ENCODE results near the gene PCDH9. TPM values are rescaled to one million over a fixed set of nuclear protein-coding genes. Genes with fewer than 3 reads are reported as not detected.

PCDH9 gene
- polyA plus RNA-seq, 1 experiment, result 3.3 TPM

GRCh38 chr13:66974889-66975288 is 255.2 kb downstream of the PCDH9 start:
- POLR2A ChIA-PET, result no interaction called here
- TF ChIP-seq CTCF (IDR thresholded peaks at IDR 0.05; ENCODE audit: low read depth, low read length), result no peak
- H3K4me3 ChIP-seq (ENCODE audit: low read depth, low read length), result no peak overlapping the region
- H3K27me3 ChIP-seq (ENCODE audit: control insufficient read depth, insufficient read depth, low read length), result no peaks in the 10 kb centered on the region
- CTCF ChIA-PET, result interaction anchor here (0.9 to 1.5 kb wide), 2 partner anchors 19 to 20 kb away, joined by 3 to 9 read pairs; no protein-coding TSS in a partner anchor
- no peak overlapping the region for H3K27ac ChIP-seq (ENCODE audit: low read depth, low read length)
- H3K9me3 ChIP-seq (ENCODE audit: control insufficient read depth, insufficient read depth, low read length), result no peaks in the 10 kb centered on the region
- no peak for DNase-seq (ENCODE audit: low read depth, low spot score)

- no peaks in the 10 kb centered on the region for H3K27me3 ChIP-seq (ENCODE audit: control insufficient read depth, insufficient read depth, low read length)
- CTCF ChIA-PET, result interaction anchor here (1.5 kb wide), 1 partner anchor 20 kb away, joined by 9 read pairs; no protein-coding TSS in a partner anchor
- no peak overlapping the region for H3K4me3 ChIP-seq (ENCODE audit: low read depth, low read length)
- no peaks in the 10 kb centered on the region for H3K9me3 ChIP-seq (ENCODE audit: control insufficient read depth, insufficient read depth, low read length)
- POLR2A ChIA-PET, result no interaction called here
- no peak overlapping the region for H3K27ac ChIP-seq (ENCODE audit: low read depth, low read length)
- DNase-seq (ENCODE audit: low read depth, low spot score), result no peak
- TF ChIP-seq CTCF (IDR thresholded peaks at IDR 0.05; ENCODE audit: low read depth, low read length), result no peak
Measured at GRCh38 chr13:66974174-66974573, 256.0 kb downstream of the PCDH9 start.

GRCh38 chr13:66972659-66973058 is 257.5 kb downstream of the PCDH9 start:
- ChIA-PET POLR2A (no interaction called here), CTCF (interaction anchor here (0.9 kb wide), 1 partner anchor 21 kb away, joined by 4 read pairs; no protein-coding TSS in a partner anchor)
- Histone ChIP-seq H3K27me3 (ENCODE audit: control insufficient read depth, insufficient read depth, low read length) (no peaks in the 10 kb centered on the region), H3K27ac (ENCODE audit: low read depth, low read length) (no peak overlapping the region), H3K4me3 (ENCODE audit: low read depth, low read length) (no peak overlapping the region), H3K9me3 (ENCODE audit: control insufficient read depth, insufficient read depth, low read length) (no peaks in the 10 kb centered on the region)
- no peak for TF ChIP-seq CTCF (IDR thresholded peaks at IDR 0.05; ENCODE audit: low read depth, low read length)
- no peak for DNase-seq (ENCODE audit: low read depth, low spot score)

GRCh38 chr13:66971004-66971403 is 259.1 kb downstream of the PCDH9 start:
- POLR2A ChIA-PET, result no interaction called here
- H3K9me3 ChIP-seq (ENCODE audit: control insufficient read depth, insufficient read depth, low read length), result no peaks in the 10 kb centered on the region
- CTCF ChIA-PET, result interaction anchor here (0.5 kb wide), 1 partner anchor 23 kb away, joined by 3 read pairs; no protein-coding TSS in a partner anchor
- no peak for TF ChIP-seq CTCF (IDR thresholded peaks at IDR 0.05; ENCODE audit: low read depth, low read length)
- H3K27me3 ChIP-seq (ENCODE audit: control insufficient read depth, insufficient read depth, low read length), result no peaks in the 10 kb centered on the region
- H3K27ac ChIP-seq (ENCODE audit: low read depth, low read length), result no peak overlapping the region
- DNase-seq (ENCODE audit: low read depth, low spot score), result no peak
- no peak overlapping the region for H3K4me3 ChIP-seq (ENCODE audit: low read depth, low read length)

- Histone ChIP-seq H3K27ac (ENCODE audit: low read depth, low read length) (no peak overlapping the region), H3K9me3 (ENCODE audit: control insufficient read depth, insufficient read depth, low read length) (no peaks in the 10 kb centered on the region), H3K4me3 (ENCODE audit: low read depth, low read length) (no peak overlapping the region), H3K27me3 (ENCODE audit: control insufficient read depth, insufficient read depth, low read length) (no peaks in the 10 kb centered on the region)
- no peak for DNase-seq (ENCODE audit: low read depth, low spot score)
- POLR2A ChIA-PET, result no interaction called here
- TF ChIP-seq CTCF (IDR thresholded peaks at IDR 0.05; ENCODE audit: low read depth, low read length), result no peak
- CTCF ChIA-PET, result no interaction called here
Measured at GRCh38 chr13:66969291-66969690, 260.8 kb downstream of the PCDH9 start.

All from AG04450 (cell line).